ENCODE results near the gene KL. TPM values are rescaled to one million over a fixed set of nuclear protein-coding genes. Genes with fewer than 3 reads are reported as not detected.

KL gene
- polyA plus RNA-seq, 1 experiment, result not detected

DNA sequence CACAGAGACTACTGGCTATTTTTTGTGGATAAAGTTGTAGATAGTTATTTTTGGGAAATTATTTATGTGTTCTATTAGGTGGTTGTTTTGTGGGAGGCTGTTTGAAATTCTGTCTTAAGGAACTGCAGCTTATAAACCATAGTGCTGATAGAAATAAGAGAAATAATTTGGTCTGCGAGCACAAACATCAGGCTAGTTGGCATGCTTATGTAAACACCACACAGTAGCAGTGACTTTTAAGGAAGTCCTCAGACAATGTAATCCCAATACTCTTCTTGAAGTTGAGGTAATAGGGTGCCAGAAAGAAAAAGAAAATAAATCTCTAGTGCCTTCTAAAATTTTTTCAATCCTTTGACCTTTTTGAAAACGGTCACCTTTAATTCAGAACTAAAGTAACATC is 23.9 kb downstream of the KL start:
- no peaks in the 10 kb centered on the region for H3K36me3 ChIP-seq (ENCODE audit: control insufficient read depth, insufficient read depth, low read length)
- DNase-seq (ENCODE audit: low read depth), result no peak
- ChIA-PET CTCF (interaction anchor here (0.9 kb wide), 1 partner anchor 20 kb away, joined by 3 read pairs; no protein-coding TSS in a partner anchor), POLR2A (no interaction called here)
- TF ChIP-seq, protein P1, sequence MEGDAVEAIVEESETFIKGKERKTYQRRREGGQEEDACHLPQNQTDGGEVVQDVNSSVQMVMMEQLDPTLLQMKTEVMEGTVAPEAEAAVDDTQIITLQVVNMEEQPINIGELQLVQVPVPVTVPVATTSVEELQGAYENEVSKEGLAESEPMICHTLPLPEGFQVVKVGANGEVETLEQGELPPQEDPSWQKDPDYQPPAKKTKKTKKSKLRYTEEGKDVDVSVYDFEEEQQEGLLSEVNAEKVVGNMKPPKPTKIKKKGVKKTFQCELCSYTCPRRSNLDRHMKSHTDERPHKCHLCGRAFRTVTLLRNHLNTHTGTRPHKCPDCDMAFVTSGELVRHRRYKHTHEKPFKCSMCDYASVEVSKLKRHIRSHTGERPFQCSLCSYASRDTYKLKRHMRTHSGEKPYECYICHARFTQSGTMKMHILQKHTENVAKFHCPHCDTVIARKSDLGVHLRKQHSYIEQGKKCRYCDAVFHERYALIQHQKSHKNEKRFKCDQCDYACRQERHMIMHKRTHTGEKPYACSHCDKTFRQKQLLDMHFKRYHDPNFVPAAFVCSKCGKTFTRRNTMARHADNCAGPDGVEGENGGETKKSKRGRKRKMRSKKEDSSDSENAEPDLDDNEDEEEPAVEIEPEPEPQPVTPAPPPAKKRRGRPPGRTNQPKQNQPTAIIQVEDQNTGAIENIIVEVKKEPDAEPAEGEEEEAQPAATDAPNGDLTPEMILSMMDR (IDR thresholded peaks at IDR 0.05; ENCODE audit: insufficient read depth, low read depth, low read length), result no peak
- no peak overlapping the region for H3K4me3 ChIP-seq (ENCODE audit: low read depth, low read length)
- peaks cover 8% of the 10 kb centered on the region for H3K27me3 ChIP-seq (ENCODE audit: control insufficient read depth, insufficient read depth, low read length)

DNA sequence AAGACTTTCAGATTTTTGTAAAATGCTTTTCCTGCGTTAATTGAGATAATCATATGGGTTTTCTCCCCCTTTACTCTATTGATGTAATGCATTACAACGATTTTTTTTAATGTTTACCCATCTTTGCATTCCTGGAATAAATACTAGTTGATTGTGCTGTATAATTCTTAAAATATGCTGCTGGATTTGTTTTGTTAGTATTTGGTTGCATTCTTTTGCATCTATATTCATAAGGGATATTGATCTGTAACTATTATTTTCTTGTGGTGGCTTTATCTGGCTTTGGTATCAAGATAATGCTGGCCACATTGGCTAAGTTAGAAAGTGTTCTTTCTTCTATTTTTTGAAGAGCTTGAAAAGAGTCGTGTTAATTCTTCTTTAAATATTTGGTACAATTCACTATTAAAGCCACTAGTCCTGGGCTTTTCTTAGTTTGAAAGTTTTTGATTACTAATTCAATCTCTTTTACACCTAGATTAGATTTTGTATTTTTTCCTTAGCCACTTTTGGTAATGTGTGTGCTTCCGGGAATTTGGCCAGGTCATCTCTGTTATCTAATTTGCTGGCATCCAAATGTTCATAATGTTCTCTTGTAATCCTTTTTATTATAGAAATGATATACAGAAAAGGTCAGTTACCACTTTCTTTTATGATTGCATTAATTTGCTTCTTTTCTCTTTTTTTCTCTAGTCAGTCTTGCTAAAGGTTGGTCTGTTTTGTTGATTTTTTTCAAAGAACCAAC is 29.8 kb downstream of the KL start:
- TF ChIP-seq, protein P1 (IDR thresholded peaks at IDR 0.05; ENCODE audit: insufficient read depth, low read depth, low read length), result no peak
- POLR2A ChIA-PET, result no interaction called here
- CTCF ChIA-PET, result interaction anchor here (3.0 kb wide), 1 partner anchor 12 kb away, joined by 12 read pairs; no protein-coding TSS in a partner anchor

DNA sequence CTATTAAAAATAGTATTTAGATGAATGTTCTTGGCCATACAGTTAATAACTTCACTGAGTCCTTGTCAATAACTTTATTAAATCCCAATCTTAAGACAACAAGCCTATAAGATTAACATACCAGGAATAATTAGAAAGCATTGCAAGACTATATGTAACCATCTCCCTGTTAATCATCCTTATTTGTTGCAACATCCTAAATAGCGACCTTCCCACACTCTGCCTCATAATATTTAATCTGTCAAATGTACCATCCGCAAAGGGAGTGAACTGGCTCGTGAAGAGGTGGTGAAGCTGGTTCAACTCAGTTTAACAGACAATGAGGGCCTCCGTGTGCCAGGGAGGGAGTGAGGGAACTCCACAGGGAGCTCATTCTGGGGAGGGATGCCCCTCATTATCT is 33.9 kb downstream of the KL start:
- no peak for DNase-seq (ENCODE audit: low read depth)
- H3K27me3 ChIP-seq (ENCODE audit: control insufficient read depth, insufficient read depth, low read length), result peaks cover 9% of the 10 kb centered on the region
- H3K4me3 ChIP-seq (ENCODE audit: low read depth, low read length), result no peak overlapping the region
- H3K36me3 ChIP-seq (ENCODE audit: control insufficient read depth, insufficient read depth, low read length), result no peaks in the 10 kb centered on the region
- CTCF ChIA-PET, result no interaction called here
- POLR2A ChIA-PET, result no interaction called here
- TF ChIP-seq, protein P1 (IDR thresholded peaks at IDR 0.05; ENCODE audit: insufficient read depth, low read depth, low read length), result no peak

More for the DNA sequence above, 29.8 kb downstream of the KL start:
- Histone ChIP-seq H3K27me3 (ENCODE audit: control insufficient read depth, insufficient read depth, low read length) (peaks cover 14% of the 10 kb centered on the region), H3K36me3 (ENCODE audit: control insufficient read depth, insufficient read depth, low read length) (no peaks in the 10 kb centered on the region), H3K4me3 (ENCODE audit: low read depth, low read length) (no peak overlapping the region)
- no peak for DNase-seq (ENCODE audit: low read depth)

DNA sequence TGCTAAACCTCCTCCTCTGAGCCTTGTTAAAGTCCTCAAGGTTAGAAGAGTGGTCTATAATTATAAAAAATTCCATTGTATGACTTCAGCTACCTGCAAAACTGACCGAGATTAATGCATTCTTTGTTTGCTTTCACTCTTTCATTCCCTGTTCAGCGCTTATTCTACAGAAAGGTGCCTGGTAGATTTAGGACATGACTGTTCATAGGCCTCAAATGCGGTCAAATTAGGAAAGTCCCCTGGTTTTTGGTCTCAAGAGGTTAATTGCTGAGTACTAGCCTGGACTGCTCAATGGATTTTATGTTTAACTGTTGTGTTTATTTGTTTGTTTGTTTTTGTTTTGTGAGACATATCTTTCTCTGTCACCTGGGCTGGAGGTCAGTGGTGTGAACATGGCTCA is 35.4 kb downstream of the KL start:
- POLR2A ChIA-PET, result no interaction called here
- Histone ChIP-seq H3K36me3 (ENCODE audit: control insufficient read depth, insufficient read depth, low read length) (no peaks in the 10 kb centered on the region), H3K27me3 (ENCODE audit: control insufficient read depth, insufficient read depth, low read length) (peaks cover 9% of the 10 kb centered on the region), H3K4me3 (ENCODE audit: low read depth, low read length) (no peak overlapping the region)
- TF ChIP-seq, protein P1 (IDR thresholded peaks at IDR 0.05; ENCODE audit: insufficient read depth, low read depth, low read length), result no peak
- DNase-seq (ENCODE audit: low read depth), result no peak
- CTCF ChIA-PET, result no interaction called here

DNA sequence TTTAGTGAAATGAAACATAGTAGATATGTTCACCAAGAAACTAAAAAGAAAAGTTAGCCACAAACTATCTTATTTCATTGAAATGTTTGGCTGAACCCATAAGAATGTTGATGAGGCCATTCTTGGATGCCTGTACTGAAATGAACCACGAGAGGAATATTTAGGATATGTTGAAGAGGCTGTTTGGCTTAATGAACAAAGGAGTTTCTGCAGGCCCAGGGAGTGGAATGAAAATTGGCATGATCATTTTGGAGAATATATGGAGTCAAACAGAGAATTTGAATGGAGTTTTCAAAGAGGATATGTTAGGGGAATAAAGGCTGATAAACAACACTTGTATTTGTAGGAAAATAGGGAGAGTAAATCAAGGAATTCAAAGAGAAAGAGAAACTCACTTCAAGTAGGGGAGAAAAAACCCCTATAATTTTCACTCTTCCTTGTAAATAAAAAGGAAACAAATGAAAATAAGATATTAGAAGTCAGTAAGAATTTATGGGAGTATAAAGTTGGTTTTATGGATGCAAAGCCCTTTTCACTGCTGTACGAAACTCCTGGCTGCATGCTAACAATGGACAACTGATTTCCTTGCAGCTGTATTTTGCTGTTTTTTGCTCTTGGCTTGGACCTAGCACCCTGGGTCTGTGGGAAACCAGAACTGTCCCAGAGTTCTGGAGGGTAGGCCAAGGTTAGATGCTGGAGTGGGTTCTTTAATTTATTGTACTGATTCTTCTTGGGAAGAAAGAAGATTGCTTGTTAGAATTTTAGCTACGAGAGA is 36.5 kb downstream of the KL start:
- Histone ChIP-seq H3K36me3 (ENCODE audit: control insufficient read depth, insufficient read depth, low read length) (no peaks in the 10 kb centered on the region), H3K27me3 (ENCODE audit: control insufficient read depth, insufficient read depth, low read length) (peaks cover 9% of the 10 kb centered on the region), H3K4me3 (ENCODE audit: low read depth, low read length) (no peak overlapping the region)
- ChIA-PET CTCF (no interaction called here), POLR2A (no interaction called here)
- DNase-seq (ENCODE audit: low read depth), result no peak
- TF ChIP-seq, protein P1 (IDR thresholded peaks at IDR 0.05; ENCODE audit: insufficient read depth, low read depth, low read length), result no peak
